Measurements from ENCODE around the gene RCBTB2.
A peak's percentile ranks its signal among the peaks of the same experiment; 100 is the strongest.

RCBTB2 gene

GRCh38 chr13:48527955-48528354, 4.9 kb downstream of the RCBTB2 start:
- DNase-seq: no peak

- no peak for DNase-seq
Measured at GRCh38 chr13:48526286-48526685, 6.6 kb downstream of the RCBTB2 start.

GRCh38 chr13:48518083-48518482, 14.8 kb downstream of the RCBTB2 start:
- no peak for DNase-seq

- no peak for DNase-seq
Measured at GRCh38 chr13:48515732-48516131, 17.1 kb downstream of the RCBTB2 start.

GRCh38 chr13:48514793-48515192, 18.1 kb downstream of the RCBTB2 start:
- no peak for DNase-seq

GRCh38 chr13:48511621-48512230, 21.2 kb downstream of the RCBTB2 start:
- no peak for DNase-seq

- no peak for DNase-seq
Measured at GRCh38 chr13:48510698-48511097, 22.2 kb downstream of the RCBTB2 start.

GRCh38 chr13:48508011-48508410, 24.9 kb downstream of the RCBTB2 start:
- no peak for DNase-seq

GRCh38 chr13:48507021-48507420, 25.9 kb downstream of the RCBTB2 start:
- DNase-seq: no peak

GRCh38 chr13:48506092-48506701, 26.7 kb downstream of the RCBTB2 start:
- DNase-seq: no peak

GRCh38 chr13:48505597-48506091, 27.2 kb downstream of the RCBTB2 start:
- DNase-seq: no peak

GRCh38 chr13:48505012-48505411, 27.9 kb downstream of the RCBTB2 start:
- DNase-seq: no peak

GRCh38 chr13:48504606-48505005, 28.3 kb downstream of the RCBTB2 start:
- no peak for DNase-seq

GRCh38 chr13:48502601-48503319, 30.1 kb downstream of the RCBTB2 start:
- no peak for DNase-seq

- no peak for DNase-seq
Measured at GRCh38 chr13:48501705-48502104, 31.2 kb downstream of the RCBTB2 start.

- no peak for DNase-seq
Measured at GRCh38 chr13:48500652-48501197, 32.2 kb downstream of the RCBTB2 start.

GRCh38 chr13:48497669-48498068, 35.2 kb downstream of the RCBTB2 start:
- no peak for DNase-seq

- DNase-seq: no peak
Measured at GRCh38 chr13:48496271-48497161, 36.4 kb downstream of the RCBTB2 start.

- DNase-seq: no peak
Measured at GRCh38 chr13:48494874-48495273, 38.0 kb downstream of the RCBTB2 start.

- no peak for DNase-seq
Measured at GRCh38 chr13:48493851-48494250, 39.0 kb downstream of the RCBTB2 start.

- DNase-seq: no peak
Measured at GRCh38 chr13:48493066-48493765, 39.7 kb downstream of the RCBTB2 start.

- DNase-seq: peak; percentile 6
Measured at GRCh38 chr13:48492470-48493065, 40.3 kb downstream of the RCBTB2 start.
